NCI-H1694 (cell line): Measurements from ENCODE around the gene SIRT6.
"Not testable (repeated sequence)": the region's sequence is repeated elsewhere in the genome, so short reads cannot be mapped to it uniquely, and the experiment has no call there.

Experiments used
- DNase-seq: peaks from one replicate; lab custom pipeline; 2025; lab: John Stamatoyannopoulos, UW

The SIRT6 gene

GRCh38 chr19:4174895-4175668 lies 7.3 kb downstream of the SIRT6 start:
- DNase-seq, result no peak

GRCh38 chr19:4174213-4174894 lies 8.0 kb downstream of the SIRT6 start:
- DNase-seq, result no peak

GRCh38 chr19:4173479-4174212 lies 8.7 kb downstream of the SIRT6 start:
- DNase-seq, result no peak

- DNase-seq, result no peak
Observed at GRCh38 chr19:4172861-4173473, 9.4 kb downstream of the SIRT6 start.

- no peak for DNase-seq
Observed at GRCh38 chr19:4171676-4172075, 10.7 kb downstream of the SIRT6 start.

GRCh38 chr19:4164262-4164661 lies 18.1 kb downstream of the SIRT6 start:
- DNase-seq, result no peak

- no peak for DNase-seq
Observed at GRCh38 chr19:4161415-4162077, 20.8 kb downstream of the SIRT6 start.

- not testable (repeated sequence) for DNase-seq
Observed at GRCh38 chr19:4157971-4158370, 24.4 kb downstream of the SIRT6 start.

GRCh38 chr19:4157164-4157563 lies 25.2 kb downstream of the SIRT6 start:
- DNase-seq, result no peak

GRCh38 chr19:4154571-4155312 lies 27.6 kb downstream of the SIRT6 start:
- no peak for DNase-seq

GRCh38 chr19:4152241-4152998 lies 29.9 kb downstream of the SIRT6 start:
- DNase-seq, result no peak

GRCh38 chr19:4151623-4152022 lies 30.7 kb downstream of the SIRT6 start:
- no peak for DNase-seq

GRCh38 chr19:4149518-4150288 lies 32.7 kb downstream of the SIRT6 start:
- no peak for DNase-seq

GRCh38 chr19:4144666-4145249 lies 37.6 kb downstream of the SIRT6 start:
- DNase-seq, result no peak

GRCh38 chr19:4142916-4143315 lies 39.4 kb downstream of the SIRT6 start:
- DNase-seq, result not testable (repeated sequence)

GRCh38 chr19:4140237-4140711 lies 42.1 kb downstream of the SIRT6 start:
- DNase-seq, result peak; percentile 23

- peak; percentile 54 for DNase-seq
Observed at GRCh38 chr19:4139614-4140236, 42.6 kb downstream of the SIRT6 start.

GRCh38 chr19:4138445-4138844 lies 43.9 kb downstream of the SIRT6 start:
- no peak for DNase-seq

GRCh38 chr19:4136680-4137088 lies 45.7 kb downstream of the SIRT6 start:
- DNase-seq, result no peak
